ENCODE results near the gene KIAA1755. TPM values are rescaled to one million over a fixed set of nuclear protein-coding genes. Genes with fewer than 3 reads are reported as not detected.

Gene KIAA1755
- total RNA-seq, 1 experiment from 2014 or later, result 0.17 TPM

DNA sequence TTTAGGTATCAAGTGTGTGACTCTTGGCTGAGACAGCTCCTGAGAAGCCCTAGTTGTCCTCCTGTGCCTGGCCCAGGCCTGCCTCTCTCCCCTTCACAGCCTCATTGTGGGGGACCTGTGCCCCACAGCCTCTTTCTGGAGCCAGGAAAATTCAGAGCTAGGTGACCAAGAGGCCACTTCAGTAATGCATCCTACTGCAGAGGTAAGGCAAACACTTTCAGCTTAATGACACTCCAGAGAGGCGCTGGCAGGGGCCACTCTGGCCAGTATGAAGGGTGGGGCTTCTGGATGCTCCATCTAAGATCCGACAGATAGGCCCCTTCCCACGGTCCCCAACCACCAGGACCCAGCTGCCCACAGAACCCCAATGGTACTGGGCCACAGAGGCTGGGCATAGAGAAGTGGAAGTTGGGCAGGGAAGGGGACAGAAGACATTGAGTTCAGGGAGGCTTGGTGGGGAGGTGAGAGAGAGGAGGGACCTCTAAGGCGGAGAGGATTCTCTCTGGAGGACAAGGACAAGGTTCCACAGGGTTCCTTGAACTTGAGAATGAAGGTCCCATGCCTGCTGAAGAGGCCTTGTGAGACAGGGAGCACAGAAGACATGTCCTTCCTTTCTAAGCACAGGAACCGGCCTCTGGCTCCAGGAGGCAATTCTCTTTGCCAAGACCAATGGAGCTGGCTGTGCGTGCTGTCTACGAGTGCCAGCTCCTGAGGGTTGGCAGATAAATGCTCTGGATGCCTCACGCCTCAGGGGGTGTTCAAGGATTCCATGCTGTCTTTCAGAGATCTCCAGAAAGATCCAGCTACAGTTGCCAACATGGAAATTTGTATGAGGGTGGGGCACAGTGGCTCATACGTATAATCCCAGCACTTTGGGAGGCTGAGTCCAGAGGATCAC lies 49.1 kb downstream of the KIAA1755 start:
- Histone ChIP-seq H3K14ac (ENCODE audit: insufficient read depth, low read length) (peak overlapping the region; percentile 9; the same call in 1 of the 2 replicates), H3K27me3 (ENCODE audit: insufficient read depth, low read length) (no peaks in the 10 kb centered on the region), H3K23me2 (ENCODE audit: insufficient read length, low read depth, low read length, poor library complexity, severe bottlenecking) (no peaks in the 10 kb centered on the region), H3K4me1 (ENCODE audit: insufficient read depth, low read length) (no peaks in the 10 kb centered on the region), H3K4ac (ENCODE audit: low read depth, low read length) (no peak overlapping the region), H3K9ac (ENCODE audit: extremely low read depth, insufficient read length, low read length) (no peak overlapping the region), H2BK12ac (ENCODE audit: insufficient read length, low read depth, low read length) (no peak overlapping the region), H3K23ac (ENCODE audit: insufficient read length, low read depth, low read length) (no peak overlapping the region), H4K8ac (replicated peaks; ENCODE audit: insufficient read length, low read depth, low read length) (no peak overlapping the region), H3T11ph (ENCODE audit: low read length) (no peak overlapping the region), H2BK20ac (ENCODE audit: low read depth, low read length, poor library complexity, severe bottlenecking) (no peak overlapping the region), H4K5ac (ENCODE audit: insufficient read length, low read depth, low read length) (no peak overlapping the region), H4K91ac (ENCODE audit: insufficient read length, low read depth, low read length) (no peak overlapping the region), H3K4me2 (ENCODE audit: insufficient read depth, insufficient read length, low read length) (no peak overlapping the region), H3K79me1 (ENCODE audit: insufficient read depth, low read depth, low read length, poor library complexity, severe bottlenecking) (no peaks in the 10 kb centered on the region), H3K56ac (ENCODE audit: insufficient read length, low read depth, low read length) (no peak overlapping the region), H2AK5ac (ENCODE audit: insufficient read length, low read length) (no peak overlapping the region), H3K18ac (ENCODE audit: insufficient read length, low read depth, low read length) (no peak overlapping the region), H4K20me1 (ENCODE audit: control insufficient read depth, insufficient read depth, insufficient read length) (no peaks in the 10 kb centered on the region), H3K9me3 (ENCODE audit: control insufficient read depth, low read depth, low read length) (no peaks in the 10 kb centered on the region), H3K79me2 (ENCODE audit: insufficient read depth, low read length) (no peaks in the 10 kb centered on the region), H3K27ac (ENCODE audit: insufficient read length, low read depth, low read length) (no peak overlapping the region), H2BK120ac (ENCODE audit: low read depth, low read length, poor library complexity, severe bottlenecking) (no peak overlapping the region), H2AFZ (ENCODE audit: low read length) (no peak overlapping the region), H2BK15ac (ENCODE audit: low read depth, low read length) (no peak overlapping the region), H2BK5ac (ENCODE audit: insufficient read length, low read length) (no peak overlapping the region)
- Mint-ChIP-seq H3K4me3 (no peak overlapping the region), H3K27ac (no peak overlapping the region; a peak in 1 of 7 replicates), H3K9me3 (no peaks in the 10 kb centered on the region), H3K27me3 (ENCODE audit: low read depth) (peaks cover 3% of the 10 kb centered on the region), H3K36me3 (ENCODE audit: insufficient read depth in 1 of 3, low read depth in 3 of 3) (no peaks in the 10 kb centered on the region), H3K4me1 (no peaks in the 10 kb centered on the region)
- no peak for DNase-seq
- TF ChIP-seq, protein P1, sequence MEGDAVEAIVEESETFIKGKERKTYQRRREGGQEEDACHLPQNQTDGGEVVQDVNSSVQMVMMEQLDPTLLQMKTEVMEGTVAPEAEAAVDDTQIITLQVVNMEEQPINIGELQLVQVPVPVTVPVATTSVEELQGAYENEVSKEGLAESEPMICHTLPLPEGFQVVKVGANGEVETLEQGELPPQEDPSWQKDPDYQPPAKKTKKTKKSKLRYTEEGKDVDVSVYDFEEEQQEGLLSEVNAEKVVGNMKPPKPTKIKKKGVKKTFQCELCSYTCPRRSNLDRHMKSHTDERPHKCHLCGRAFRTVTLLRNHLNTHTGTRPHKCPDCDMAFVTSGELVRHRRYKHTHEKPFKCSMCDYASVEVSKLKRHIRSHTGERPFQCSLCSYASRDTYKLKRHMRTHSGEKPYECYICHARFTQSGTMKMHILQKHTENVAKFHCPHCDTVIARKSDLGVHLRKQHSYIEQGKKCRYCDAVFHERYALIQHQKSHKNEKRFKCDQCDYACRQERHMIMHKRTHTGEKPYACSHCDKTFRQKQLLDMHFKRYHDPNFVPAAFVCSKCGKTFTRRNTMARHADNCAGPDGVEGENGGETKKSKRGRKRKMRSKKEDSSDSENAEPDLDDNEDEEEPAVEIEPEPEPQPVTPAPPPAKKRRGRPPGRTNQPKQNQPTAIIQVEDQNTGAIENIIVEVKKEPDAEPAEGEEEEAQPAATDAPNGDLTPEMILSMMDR (conservative IDR thresholded peaks at IDR 0.05), result no peak
- WGBS (ENCODE audit: extremely low coverage, insufficient read length, low lambda C conversion rate), result no CpG with 5 or more reads among the region's 9 CpGs

Data from H9 (cell line).